ENCODE measurements around the gene CAMSAP2.

CAMSAP2 gene

GRCh38 chr1:200897259-200897658 lies 158.6 kb downstream of the CAMSAP2 start:
- no peak for DNase-seq (ENCODE audit: low spot score)

- no peak for DNase-seq (ENCODE audit: low spot score)
Observed at GRCh38 chr1:200899015-200899386, 160.3 kb downstream of the CAMSAP2 start.

- no peak for DNase-seq (ENCODE audit: low spot score)
Observed at GRCh38 chr1:200899451-200899915, 160.8 kb downstream of the CAMSAP2 start.

GRCh38 chr1:200899954-200900867 lies 161.5 kb downstream of the CAMSAP2 start:
- DNase-seq (ENCODE audit: low spot score): no peak

- DNase-seq (ENCODE audit: low spot score): no peak
Observed at GRCh38 chr1:200900877-200901276, 162.2 kb downstream of the CAMSAP2 start.

GRCh38 chr1:200901350-200901749 lies 162.7 kb downstream of the CAMSAP2 start:
- DNase-seq (ENCODE audit: low spot score): no peak

GRCh38 chr1:200901796-200902444 lies 163.2 kb downstream of the CAMSAP2 start:
- DNase-seq (ENCODE audit: low spot score): no peak

GRCh38 chr1:200903793-200904192 lies 165.1 kb downstream of the CAMSAP2 start:
- DNase-seq (ENCODE audit: low spot score): no peak

GRCh38 chr1:200904772-200905171 lies 166.1 kb downstream of the CAMSAP2 start:
- no peak for DNase-seq (ENCODE audit: low spot score)

- no peak for DNase-seq (ENCODE audit: low spot score)
Observed at GRCh38 chr1:200905411-200906052, 166.8 kb downstream of the CAMSAP2 start.

- DNase-seq (ENCODE audit: low spot score): no peak
Observed at GRCh38 chr1:200906491-200906890, 167.8 kb downstream of the CAMSAP2 start.

- DNase-seq (ENCODE audit: low spot score): no peak
Observed at GRCh38 chr1:200907611-200908097, 169.0 kb downstream of the CAMSAP2 start.

- no peak for DNase-seq (ENCODE audit: low spot score)
Observed at GRCh38 chr1:200908191-200908868, 169.6 kb downstream of the CAMSAP2 start.

- DNase-seq (ENCODE audit: low spot score): no peak
Observed at GRCh38 chr1:200909071-200909470, 170.4 kb downstream of the CAMSAP2 start.

- no peak for DNase-seq (ENCODE audit: low spot score)
Observed at GRCh38 chr1:200909757-200910239, 171.1 kb downstream of the CAMSAP2 start.
